ENCODE measurements around the gene FH. TPM values are rescaled to one million over a fixed set of nuclear protein-coding genes. Genes with fewer than 3 reads are reported as not detected.

FH gene
- total RNA-seq, 1 donor from 2014 or later = 51.1 TPM

DNA sequence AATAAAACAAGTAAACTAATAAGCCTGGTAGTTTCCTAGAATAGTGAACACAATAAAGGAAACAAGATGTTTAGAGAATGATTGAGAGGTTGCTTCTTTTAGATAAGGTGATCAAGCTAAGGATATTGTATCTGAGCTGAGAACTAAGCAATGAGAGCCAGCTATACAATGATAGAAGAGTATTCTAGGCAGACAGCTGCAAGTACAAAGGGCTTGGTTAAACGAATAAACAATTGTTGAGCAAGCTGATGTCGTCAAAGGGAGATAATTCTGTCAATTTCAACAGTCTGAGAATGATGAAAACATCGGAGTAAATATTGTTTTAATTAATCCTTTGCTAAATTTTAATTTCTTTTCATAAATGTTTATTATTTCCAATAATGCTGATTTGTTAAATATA lies 5.5 kb upstream of the FH start:
- no peak for DNase-seq (ENCODE audit: extremely low read depth, low read depth, low spot score)

DNA sequence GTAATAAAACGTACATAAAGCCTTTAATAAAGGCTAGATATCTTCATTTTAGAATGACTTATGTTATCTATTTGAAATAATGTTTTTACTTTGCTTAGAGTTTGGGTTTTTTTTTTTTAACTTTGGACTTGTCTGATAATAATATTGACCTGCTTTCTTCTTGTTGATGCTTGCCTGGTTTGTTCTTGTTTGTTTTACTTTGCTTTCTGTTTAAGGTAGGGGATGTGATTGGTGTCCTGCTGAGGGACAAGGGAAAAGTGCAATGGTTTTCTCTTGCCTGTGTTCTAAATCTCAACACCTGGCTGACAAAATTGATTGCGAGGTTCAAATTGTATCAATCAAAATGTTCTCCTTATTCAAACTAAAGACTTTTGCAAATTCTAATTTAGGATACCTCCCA lies 2.2 kb upstream of the FH start:
- no peak for DNase-seq (ENCODE audit: extremely low read depth, low read depth, low spot score)

GRCh38 chr1:241520080-241520465 lies 518 bp upstream of the FH start:
- no peak for DNase-seq (ENCODE audit: extremely low read depth, low read depth, low spot score)

DNA sequence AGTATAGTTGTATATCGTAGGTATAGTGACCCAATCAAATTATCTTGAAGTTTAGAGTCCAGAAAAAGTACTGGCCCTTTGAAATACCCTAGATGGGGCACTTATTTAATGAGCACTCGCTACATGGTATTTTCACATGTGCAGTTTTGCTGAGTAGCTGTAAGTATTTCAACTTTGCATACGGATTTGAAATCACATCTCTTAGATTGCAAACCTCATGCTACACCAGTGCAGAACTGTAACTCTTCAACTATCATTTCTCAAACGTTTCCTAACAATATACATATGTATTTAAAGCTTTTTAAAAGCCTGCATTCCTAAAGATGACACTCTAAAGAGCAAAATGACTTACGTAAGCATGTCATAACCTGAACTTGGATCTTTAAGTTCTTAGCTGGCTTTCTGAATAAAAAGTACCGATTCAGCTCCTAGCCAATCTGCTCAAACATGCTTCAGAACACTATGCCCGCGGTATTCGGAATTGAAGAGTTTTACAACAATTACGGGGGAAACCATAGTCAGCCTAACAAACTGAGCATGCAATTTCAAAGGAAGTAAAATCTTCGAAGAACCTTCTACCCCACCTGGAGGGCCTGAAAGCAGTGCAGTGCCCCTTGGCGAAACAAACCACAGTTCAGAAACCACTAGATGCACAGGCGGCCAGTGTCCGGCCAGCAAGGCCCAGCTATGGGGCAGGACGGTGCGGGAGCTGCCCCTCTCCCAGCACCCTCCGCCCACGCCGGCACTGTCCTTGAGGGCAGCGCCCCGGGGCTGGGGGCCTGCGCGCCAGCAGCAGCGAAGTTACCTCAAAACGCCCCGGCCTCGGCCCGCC lies 863 bp downstream of the FH start:
- no peak for DNase-seq (ENCODE audit: extremely low read depth, low read depth, low spot score)

DNA sequence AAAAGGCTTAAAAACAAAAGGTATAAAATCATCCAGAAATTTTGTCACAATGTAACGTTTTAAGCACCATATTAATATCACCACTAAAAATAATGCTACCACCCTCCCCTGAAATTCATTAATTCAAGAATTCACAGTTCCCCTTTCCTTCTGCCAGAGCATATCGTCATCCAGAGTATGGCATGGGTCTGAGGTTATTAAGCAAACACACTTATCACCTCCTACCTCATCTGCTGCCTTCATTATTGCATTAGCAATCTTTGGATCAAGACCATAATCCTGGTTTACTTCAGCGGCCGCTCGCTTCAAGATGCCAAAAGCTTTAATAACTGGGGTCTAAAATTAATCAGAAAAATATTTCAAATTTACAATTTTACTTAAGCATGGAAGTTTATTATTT lies 6.2 kb downstream of the FH start:
- DNase-seq (ENCODE audit: extremely low read depth, low read depth, low spot score) = no peak

DNA sequence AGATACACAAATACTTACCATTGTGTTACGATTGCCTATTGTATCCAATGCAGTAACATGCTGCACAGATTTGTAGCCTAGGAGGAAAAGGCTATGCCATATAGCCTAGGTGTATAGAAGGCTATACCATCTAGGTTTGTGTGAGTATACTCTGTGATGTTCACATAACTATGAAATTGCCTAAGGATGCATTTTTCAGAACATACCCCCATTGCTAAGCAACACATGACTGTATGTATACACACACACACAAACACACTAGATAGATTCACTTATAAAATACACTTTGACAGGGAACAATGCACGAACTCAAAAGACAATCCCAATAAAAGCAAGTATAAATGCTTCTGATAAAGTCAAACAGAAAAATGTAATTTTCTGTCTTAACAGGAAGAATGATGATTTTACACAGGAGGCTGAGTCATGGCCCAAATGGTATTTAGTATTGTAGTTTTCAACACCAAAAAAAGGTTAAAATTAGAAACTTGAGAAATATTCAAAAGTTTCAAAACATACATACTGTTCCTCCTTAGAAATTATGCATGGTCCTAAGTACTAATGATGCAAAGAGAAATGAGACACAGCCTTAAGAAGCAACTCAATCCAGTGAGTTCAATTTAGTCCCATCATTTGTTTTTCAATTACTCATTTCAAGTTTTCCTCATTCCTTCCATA lies 12.2 kb downstream of the FH start:
- no peak for DNase-seq (ENCODE audit: extremely low read depth, low read depth, low spot score)

GRCh38 chr1:241503444-241503843 lies 16.1 kb downstream of the FH start:
- no peak for DNase-seq (ENCODE audit: extremely low read depth, low read depth, low spot score)

- DNase-seq (ENCODE audit: extremely low read depth, low read depth, low spot score) = no peak
These were observed 19.6 kb downstream of the FH start for GRCh38 chr1:241499910-241500309.

DNA sequence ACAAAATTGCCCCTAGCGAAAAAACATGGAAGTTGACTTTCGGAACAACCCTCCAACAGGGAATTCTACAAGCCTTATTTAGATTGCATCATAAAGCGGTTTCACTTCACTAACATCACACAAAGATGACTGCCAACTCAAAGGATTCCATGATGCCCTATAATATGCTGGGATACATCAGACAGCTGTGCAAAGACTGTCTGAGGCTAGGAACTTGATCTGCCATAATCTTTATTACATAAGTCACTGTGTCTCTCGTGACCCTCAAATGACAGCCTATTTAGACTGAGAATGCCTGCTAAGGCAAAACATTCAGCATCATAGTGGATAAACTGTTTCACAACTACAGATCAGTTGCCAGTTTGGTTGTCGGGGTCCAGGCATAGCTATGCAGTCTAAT lies 23.8 kb downstream of the FH start:
- no peak for DNase-seq (ENCODE audit: extremely low read depth, low read depth, low spot score)

DNA sequence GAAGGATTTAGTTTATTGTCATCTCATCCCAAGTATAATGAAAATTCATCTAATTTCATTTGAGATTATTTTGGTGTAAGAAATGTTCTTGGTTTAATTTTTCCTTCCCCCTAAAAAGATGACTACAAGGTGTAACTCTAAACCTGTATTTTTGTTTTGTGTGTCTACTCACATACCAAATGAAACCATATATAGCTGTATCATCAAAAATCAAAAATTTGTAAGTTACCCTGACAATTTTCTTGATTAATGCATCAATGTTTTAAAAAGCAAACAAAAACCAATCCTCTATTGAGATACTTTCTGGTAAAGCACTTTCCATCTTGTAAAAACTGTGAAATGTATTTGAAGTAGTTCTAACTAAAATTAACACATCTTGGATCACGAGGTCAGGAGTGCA lies 30.8 kb downstream of the FH start:
- no peak for DNase-seq (ENCODE audit: extremely low read depth, low read depth, low spot score)

GRCh38 chr1:241485554-241485992 lies 34.0 kb downstream of the FH start:
- DNase-seq (ENCODE audit: extremely low read depth, low read depth, low spot score) = no peak

DNA sequence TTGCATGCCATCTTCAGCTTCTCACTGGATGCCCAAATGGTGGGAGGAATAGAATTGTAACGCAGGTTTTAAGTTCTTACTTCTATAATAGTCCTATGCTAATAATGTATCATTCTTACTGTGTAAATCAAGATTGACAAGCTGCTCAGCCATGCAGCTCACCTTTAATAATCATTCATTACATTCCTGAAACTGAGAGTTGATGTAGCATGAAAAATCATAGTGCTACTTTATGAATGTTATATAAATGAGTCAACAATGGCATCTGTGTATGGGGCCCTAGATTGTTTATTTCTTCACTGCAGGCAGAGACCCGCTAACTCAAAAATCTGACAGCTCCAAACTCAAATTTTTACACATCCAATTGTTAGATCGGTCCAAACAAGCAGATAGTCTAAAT lies 34.4 kb downstream of the FH start:
- DNase-seq (ENCODE audit: extremely low read depth, low read depth, low spot score) = no peak

- DNase-seq (ENCODE audit: extremely low read depth, low read depth, low spot score) = no peak
These were observed 36.7 kb downstream of the FH start for GRCh38 chr1:241482761-241483250.

GRCh38 chr1:241479294-241479693 lies 40.3 kb downstream of the FH start:
- no peak for DNase-seq (ENCODE audit: extremely low read depth, low read depth, low spot score)

GRCh38 chr1:241475671-241476070 lies 43.9 kb downstream of the FH start:
- no peak for DNase-seq (ENCODE audit: extremely low read depth, low read depth, low spot score)

GRCh38 chr1:241473026-241473425 lies 46.5 kb downstream of the FH start:
- DNase-seq (ENCODE audit: extremely low read depth, low read depth, low spot score) = no peak

DNA sequence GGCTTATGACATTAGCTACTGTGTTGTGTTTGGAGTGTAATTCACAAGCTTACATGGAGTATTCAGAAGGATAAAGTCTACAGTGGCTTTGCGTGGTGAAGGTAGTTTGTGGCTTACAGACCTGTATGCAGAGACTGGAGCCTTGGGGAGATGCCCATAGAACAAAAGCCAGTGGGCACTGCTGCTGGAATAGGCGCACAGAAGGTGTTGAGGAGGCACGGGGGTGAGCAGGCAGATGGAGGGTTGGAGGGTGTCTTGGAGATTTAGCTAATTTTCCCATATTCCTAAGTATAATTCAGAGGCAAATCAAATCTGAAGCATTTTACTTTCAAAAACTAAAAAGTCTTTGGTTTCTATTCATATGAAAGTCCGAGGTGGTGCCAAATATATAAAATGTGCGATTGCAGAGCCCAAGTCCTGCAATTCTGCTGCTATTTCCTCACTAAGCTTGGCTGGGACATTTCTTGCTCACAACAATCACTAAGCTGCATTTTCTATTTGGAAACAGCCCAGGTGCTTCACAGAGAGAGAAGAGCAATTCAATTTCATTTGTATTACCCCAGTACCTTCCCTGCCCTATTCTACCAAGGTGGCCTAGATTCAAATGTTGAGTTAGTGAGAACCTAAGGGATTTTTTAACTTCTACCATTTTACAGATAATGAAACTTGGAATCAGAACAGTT lies 48.5 kb downstream of the FH start:
- no peak for DNase-seq (ENCODE audit: extremely low read depth, low read depth, low spot score)

DNA sequence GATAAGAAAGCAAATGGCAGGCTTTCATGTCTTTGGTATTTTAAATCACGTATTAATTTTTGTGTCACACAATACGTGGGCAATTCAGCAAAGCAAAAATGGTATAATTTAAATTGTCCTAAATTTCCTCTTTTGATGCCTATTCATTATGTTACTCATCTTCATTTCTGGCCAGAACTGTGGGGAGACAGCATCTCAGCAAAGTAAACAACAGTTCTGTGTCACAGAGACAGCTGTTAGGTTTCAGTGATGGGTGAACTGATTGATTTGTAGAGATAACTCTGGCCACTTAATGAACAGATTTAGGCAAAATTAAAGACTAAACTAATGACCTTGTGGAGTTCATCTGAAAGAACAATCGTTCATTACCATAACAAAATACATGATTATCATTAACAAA lies 49.2 kb downstream of the FH start:
- DNase-seq (ENCODE audit: extremely low read depth, low read depth, low spot score) = no peak

DNA sequence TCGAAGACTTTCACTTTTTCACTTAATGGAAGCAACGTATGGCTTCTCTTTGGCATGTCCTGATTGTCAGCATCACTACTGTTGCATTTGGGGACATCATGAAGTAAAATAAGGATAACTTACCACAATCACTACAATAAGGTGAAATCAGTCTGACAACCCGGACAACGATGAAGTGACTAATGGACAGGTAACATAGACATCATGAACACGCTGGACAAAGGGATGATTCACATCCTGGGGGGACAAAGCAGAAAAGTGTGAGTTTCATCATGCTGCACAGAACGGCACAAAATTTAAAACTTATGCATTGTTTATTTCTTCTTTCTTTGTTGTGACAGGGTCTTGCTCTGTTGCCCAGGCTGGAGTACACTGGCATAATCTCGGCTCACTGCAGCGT lies 53.9 kb downstream of the FH start:
- no peak for DNase-seq (ENCODE audit: extremely low read depth, low read depth, low spot score)

GRCh38 chr1:241464985-241465384 lies 54.6 kb downstream of the FH start:
- DNase-seq (ENCODE audit: extremely low read depth, low read depth, low spot score) = no peak

DNA sequence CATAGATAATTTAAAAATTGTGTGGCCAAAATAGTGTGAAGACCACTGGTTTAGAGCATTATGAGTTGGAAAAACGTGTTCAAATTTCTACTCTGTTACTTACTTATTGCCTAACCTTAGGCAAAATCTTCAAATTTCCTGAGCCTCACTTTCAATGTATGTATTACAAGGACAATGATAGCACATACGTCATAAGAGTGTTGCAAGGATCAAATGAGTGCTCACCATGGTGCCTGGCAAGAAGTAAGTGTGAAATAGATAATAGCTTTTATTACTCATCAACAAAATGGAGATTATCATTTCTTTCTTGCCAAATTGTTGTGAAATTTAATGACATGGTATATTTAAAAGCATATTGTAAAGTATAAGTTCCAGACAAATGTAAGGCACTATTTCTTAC lies 57.2 kb downstream of the FH start:
- no peak for DNase-seq (ENCODE audit: extremely low read depth, low read depth, low spot score)

Measured in glomerular endothelial cell (primary cell).